Neural cell (in vitro differentiated cells): ENCODE results near the gene EEPD1.

Experiments used
- EZH2 ChIP-seq: fragments of 200-600, 300-800 bp; shearing (Covaris generic), sonication (generic); IDR thresholded peaks from 2 replicates; pipeline ENCODE4 v1.6.1; 2014; ENCODE audit warnings: antibody characterized with exemption, low read length, borderline replicate concordance, mild to moderate bottlenecking; ENCODE audit not compliant: insufficient read depth, poor library complexity, severe bottlenecking
- TF ChIP-seq, protein P1 (sequence below): fragments of 450-650 bp; IDR thresholded peaks from 2 replicates; pipeline ENCODE4 v1.5.1; 2014; ENCODE audit warnings: antibody characterized with exemption, mild to moderate bottlenecking, moderate library complexity; ENCODE audit not compliant: poor library complexity, severe bottlenecking

DNA sequence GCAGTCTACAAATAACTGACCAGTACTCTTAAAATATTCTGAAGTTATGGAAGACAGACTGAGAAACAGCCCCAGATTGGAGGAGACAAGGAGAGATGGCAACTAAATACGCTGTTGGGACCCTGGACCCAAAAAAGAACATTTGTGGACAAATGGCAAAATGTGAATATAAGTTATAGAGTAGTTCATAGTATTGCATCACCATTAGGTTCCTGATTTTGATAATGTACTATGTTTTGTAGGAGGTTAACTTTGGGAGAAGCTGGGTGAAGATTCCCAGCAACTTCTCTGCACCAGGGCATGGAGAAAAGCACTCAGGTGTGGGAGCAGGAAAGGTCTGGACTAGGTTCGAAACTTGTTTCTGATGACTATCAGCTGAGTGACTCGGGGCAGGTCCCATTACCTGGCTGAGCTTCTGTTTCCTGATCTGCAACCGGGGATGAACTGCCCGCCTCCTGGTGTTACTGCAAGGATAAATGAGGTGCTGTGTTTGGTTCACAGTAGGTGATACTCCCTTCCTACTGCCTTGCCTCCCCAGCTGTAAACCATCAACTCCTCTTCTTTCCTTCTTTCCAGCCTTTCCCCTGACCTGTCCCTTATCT, 48.2 kb downstream of the EEPD1 start:
- TF ChIP-seq, protein P1, sequence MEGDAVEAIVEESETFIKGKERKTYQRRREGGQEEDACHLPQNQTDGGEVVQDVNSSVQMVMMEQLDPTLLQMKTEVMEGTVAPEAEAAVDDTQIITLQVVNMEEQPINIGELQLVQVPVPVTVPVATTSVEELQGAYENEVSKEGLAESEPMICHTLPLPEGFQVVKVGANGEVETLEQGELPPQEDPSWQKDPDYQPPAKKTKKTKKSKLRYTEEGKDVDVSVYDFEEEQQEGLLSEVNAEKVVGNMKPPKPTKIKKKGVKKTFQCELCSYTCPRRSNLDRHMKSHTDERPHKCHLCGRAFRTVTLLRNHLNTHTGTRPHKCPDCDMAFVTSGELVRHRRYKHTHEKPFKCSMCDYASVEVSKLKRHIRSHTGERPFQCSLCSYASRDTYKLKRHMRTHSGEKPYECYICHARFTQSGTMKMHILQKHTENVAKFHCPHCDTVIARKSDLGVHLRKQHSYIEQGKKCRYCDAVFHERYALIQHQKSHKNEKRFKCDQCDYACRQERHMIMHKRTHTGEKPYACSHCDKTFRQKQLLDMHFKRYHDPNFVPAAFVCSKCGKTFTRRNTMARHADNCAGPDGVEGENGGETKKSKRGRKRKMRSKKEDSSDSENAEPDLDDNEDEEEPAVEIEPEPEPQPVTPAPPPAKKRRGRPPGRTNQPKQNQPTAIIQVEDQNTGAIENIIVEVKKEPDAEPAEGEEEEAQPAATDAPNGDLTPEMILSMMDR, result no peak
- TF ChIP-seq EZH2, result no peak
